HuH-7.5 (cell line): ENCODE results near the gene GRIK3.

ENCODE experiments used
- DNase-seq: peaks from one replicate; pipeline ENCODE4 v3.0.0; 2011; ENCODE audit warnings: low spot score

The GRIK3 gene

DNA sequence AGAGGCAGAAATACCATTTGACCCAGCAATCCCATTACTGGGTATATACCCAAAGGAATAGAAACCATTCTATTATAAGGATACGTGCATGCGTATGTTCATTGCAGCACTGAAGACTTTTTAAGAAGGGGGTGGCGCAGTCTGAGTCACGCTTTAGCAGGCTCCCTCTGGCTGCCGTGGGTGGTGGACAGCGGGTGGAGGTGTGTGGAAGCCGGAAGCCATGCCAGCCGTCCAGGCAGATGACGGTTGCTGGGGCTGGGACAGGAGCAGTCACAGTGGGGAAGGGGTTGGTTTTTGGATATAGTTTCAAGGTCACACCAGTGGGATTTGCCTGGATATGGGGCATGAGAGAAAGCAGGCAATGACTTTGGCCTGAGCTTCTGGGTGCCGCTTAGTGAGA is 270.5 kb downstream of the GRIK3 start:
- no peak for DNase-seq

DNA sequence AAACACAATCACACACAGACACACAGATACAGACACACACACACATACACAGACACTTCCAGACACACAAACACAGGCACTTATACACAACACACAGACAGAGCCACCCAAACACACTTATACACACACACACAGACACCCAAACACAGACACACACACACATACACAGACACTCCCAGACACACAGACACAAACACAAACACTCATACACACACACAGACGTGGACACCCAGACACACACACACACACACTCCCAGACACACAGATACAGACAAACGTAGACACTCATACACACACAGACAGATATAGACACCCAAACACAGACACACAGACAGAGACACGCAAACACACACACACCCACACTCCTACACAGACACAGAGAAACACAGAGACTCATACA is 272.1 kb downstream of the GRIK3 start:
- DNase-seq, result no peak

DNA sequence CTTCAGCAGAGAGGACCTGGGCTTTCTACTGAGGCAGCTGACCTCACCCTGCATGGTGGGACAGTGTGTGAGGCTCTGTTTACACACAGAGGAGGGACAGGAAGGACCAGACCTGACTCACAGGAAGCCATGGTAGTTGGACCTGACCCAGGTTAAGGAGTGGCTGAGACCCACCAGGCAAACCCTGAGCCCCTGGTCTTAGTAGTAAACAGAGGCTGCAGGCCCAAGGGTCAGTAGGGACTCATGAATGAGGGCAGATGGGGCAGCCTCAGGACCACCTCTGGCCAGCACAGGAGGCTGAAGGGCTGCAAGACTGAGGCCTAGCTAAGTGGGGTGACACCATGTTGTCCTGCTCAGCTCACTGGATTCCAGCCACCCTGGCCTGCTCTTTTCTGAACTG is 273.2 kb downstream of the GRIK3 start:
- DNase-seq, result no peak

DNA sequence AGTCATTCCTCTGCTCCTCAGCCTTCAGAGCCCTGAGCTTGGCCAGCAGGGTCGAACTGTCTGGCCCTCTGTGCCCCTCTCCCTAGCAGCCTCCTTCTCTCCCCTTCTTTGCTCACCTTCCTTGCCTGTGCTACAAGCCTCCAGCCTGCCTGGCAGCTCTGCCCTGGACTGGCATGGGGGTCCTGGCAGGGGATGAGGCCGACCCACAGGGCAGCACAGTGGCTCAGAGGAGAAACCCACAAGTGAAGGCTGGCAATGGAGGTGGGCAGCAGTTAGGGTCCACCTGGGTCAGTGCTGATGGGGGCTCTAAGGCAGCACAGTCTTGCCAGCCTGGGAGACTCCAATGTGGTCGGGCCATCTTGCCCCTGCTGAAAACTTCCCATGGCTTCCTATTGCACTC is 274.2 kb downstream of the GRIK3 start:
- DNase-seq, result no peak

DNA sequence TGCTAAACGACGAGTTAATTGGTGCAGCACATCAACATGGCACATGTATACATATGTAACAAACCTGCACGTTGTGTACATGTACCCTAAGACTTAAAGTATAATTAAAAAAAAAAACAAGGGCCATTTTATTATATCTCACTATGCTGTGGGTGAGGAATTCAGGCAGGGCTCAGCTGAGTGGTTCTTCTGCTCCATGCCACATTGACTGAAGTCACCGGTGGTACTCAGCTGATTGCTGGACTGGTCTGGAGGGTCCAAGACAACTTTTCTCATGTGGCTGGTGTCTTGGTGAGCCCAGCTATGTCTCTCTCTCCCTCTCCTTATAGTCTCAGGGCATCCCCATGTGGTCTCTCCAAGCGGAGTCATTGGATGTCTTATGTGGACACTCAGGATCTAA is 275.0 kb downstream of the GRIK3 start:
- DNase-seq, result no peak

DNA sequence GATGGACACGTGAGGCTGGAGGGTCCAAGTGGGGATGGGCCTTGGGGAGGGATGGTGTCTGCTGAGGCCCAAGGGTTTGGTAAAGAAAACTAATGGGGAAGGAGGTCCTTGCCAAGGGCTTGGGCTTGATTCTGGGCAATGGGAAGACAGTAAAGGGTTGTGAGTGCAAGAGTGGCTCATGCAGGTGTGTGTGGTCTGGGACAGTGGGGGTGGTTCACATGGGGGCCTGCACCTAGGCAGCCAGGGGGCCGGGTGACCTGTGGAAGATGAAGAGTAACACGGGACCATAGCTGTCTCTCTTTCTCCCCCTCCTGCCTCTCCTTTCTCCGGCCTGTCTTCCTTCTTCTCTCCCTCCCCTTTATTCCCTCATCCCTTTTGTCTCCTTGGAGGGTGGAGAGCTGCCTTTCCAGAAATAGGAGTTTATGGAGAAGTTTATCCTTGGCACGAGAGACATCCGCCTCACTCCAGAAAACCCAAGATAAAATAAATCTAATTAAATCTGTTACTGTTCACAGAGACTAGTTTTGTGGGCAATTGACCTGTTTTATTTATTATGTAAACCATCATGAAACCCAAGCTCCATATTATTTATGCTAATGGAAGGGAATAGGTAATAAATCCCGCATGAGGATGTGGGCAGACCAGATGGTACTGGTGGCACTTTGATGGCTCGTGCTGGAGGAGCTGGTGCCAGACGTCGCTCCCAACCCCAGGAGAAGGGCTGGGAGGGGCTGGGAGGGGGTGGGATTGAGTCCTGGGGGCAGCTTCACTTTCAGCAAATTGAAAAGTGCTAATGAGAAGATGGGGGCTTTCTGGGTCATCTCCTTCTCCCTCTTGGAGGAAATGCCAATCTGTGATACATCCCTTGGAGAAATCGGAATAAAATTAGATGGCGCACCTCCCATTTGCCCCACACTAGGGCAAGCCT is 278.7 kb downstream of the GRIK3 start:
- DNase-seq, result no peak

DNA sequence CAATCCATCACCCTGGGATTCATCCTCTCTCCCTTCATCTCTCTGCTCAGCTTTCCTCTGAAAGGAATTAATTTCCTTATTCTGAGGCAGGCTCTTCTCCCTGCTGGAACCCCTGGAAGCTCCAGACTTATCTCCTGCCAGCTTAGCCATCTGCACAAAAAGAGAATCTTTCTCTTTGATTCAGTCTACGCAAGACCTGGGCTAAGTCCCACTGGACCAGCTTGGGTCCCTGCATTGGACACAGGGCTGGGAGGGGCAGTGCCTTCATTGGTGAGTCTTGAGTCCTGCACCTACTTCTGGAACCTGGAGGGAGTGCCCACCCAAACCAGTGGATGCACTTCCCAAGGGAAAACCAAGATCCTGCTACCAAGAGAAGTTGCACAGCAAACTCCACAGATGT is 279.9 kb downstream of the GRIK3 start:
- no peak for DNase-seq

DNA sequence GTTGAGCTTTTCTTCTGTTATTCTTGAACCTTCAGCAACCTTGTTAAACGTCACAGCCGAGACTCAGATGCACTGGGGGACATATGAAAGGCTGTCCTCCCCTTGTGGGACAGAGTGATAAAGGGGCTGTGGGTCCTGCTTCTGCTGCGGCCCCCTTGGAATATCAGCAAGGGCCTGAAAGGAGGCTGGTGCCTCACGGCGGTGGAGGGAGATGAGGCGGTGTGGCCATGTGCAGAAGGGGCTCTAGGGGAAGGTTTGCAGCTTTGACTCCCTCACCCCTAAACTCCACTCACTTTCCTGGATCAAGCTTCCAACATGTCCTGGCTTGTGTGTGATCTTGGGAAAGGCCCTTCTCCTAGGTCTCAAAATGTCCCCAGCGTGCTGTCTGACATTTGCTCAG is 280.9 kb downstream of the GRIK3 start:
- DNase-seq, result no peak

DNA sequence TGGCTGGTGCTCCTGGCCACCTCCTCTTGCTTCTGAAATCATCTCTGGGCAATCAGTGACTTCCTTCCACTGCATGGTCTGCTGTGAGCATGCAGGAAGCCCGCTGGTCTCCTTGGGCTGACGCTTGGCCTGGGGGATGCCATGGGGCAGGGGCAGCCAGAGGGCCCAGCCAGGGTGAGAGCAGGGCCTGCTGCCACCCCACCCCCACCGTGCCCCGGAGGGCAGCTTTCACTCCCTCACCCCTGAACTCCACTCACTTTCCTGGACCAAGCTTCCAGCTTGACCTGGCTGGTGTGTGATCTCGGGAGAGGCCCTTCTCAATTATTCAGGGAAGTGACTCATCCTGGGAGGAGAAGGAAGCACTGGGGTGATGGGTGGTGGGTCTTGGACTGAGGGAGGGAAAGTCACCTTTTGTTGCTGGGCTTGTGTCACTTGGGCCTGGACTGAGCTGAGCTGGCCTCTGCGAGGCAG is 281.4 kb downstream of the GRIK3 start:
- DNase-seq, result no peak

DNA sequence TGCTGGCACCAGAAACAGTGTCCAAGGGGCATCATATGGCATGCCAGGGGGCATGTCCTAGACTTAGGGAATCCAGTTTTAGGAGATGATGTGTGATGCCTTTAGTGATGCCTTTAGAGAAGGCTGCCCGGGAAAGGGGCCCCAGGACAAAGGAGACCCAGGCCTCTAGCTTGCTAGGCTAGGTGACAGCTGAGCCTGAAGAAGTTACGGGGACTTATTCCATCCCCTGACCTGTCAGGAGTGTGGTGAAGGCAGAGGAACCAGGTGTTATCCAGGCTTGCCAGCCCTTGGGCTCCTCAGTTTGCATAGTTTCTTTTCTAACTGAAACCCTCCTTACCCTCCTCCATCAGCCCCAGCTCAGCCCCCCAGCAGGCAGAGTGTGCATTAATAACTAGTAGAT is 281.9 kb downstream of the GRIK3 start:
- no peak for DNase-seq

DNA sequence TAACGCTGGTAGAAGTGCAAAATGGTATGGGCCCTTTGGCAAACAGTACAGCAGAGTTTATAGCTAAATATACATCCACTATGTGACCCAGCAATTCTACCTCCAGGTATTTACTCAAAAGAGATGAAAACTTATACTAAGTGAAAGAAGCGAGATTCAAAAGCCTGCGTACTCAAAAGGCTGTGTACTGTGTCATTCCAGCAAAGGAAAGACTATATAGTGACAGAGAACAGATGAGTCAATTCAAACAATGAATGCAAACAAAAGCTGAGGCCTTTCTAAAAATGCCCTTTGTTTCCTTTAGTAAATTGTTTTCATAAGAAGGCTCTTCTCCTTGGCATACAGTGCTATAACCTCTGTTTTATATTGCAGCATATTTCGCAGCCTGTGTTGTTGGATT is 282.8 kb downstream of the GRIK3 start:
- DNase-seq, result no peak

DNA sequence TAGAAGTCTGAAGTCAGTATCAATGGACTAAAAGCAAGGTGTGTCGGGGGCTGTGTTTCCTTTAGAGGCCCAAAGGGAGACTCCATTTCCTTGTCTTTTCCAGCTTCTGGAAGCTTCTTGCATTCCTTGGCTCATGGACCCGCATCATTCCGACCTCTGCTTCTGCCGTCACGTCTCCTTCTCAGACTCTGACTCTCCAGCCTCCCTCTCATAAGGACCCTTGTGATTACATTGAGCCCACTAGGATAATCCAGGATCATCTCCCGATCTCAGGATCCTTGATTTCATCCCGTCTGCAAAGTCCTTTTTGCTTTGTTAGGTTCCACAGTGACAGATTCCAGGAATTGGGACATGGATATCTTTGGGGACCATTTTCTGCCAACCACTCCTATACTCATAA is 285.8 kb downstream of the GRIK3 start:
- DNase-seq, result no peak
